ENCODE data around the gene CABYR. TPM values are rescaled to one million over a fixed set of nuclear protein-coding genes. Genes with fewer than 3 reads are reported as not detected.

Gene CABYR
- total and polyA plus RNA-seq, 2 donors (not counting 1 experiment from before 2014, with no cell fraction given): 1.7 to 4.4 TPM

DNA sequence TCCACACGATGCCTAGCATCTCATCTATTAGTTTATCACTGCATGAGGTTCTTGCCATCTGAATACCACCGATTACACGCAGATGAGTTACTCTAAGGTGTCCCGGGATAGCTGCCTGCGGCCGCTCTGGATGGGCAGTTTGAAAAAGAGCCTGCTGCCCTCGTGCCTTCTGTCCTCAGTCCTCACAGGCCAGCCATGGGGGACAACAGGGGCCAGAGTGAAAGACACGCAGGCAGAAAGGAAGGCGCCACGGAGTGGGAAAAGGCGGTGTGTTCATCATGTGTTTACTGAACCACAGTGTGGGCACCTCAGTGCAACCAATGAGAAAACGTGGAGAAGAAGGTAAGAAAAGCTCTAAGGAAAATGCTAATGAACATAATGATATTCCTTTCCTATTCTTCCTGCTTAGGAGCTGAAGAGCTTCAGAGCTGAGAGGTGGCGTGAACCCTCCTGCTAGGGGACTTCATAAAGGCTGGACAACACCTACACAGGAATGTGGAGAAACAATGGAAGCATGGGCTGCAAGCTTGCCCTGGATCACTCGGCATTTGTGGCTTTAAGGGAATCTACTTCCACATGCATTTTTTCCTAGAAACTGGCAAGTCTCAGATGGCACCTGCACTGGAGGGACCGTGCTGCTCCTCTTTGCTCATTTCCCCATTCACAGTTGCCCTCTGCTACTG lies 50.9 kb downstream of the CABYR start:
- CTCF ChIA-PET: interaction anchor here (1.7 kb wide), 1 partner anchor 13 kb away, joined by 4 read pairs; no protein-coding TSS in a partner anchor
- intact Hi-C loops (cut with micrococcal nuclease): no loop called here
- WGBS (ENCODE audit: insufficient coverage): 94% methylated on average over 14 of the region's 15 CpGs

More for the DNA sequence above, 50.9 kb downstream of the CABYR start:
- no peaks in the 10 kb centered on the region for H3K36me3 ChIP-seq (replicated peaks in 1 of 2; ENCODE audit: control extremely low read depth in 1 of 2, control insufficient read depth in 1 of 2, extremely low read depth in 1 of 2, insufficient read depth in 2 of 2, low read length in 1 of 2)
- Mint-ChIP-seq H3K27me3 (peaks cover 15% of the 10 kb centered on the region), H3K27ac (no peak overlapping the region), H3K4me3 (no peak overlapping the region), H3K4me1 (peaks cover 23% of the 10 kb centered on the region), H3K9me3 (ENCODE audit: insufficient read depth) (no peaks in the 10 kb centered on the region)
- H3K4me2 ChIP-seq (replicated peaks; ENCODE audit: low read depth, low read length, poor library complexity, severe bottlenecking): no peak overlapping the region
- H3K4me3 ChIP-seq (ENCODE audit: control extremely low read depth in 1 of 5, extremely low read depth in 1 of 5, insufficient read depth in 1 of 5, low read depth in 2 of 5, low read length in 4 of 5): no peak overlapping the region
- H3K4me1 ChIP-seq (ENCODE audit: control insufficient read depth in 2 of 2, insufficient read depth in 2 of 2, low read length in 2 of 2): peaks cover 11 to 14% of the 10 kb centered on the region in 2 donors
- peaks cover 0 to 3% (median 0%) of the 10 kb centered on the region in 4 experiments for H3K27me3 ChIP-seq (replicated peaks in 1 of 4; ENCODE audit: control extremely low read depth in 1 of 4, control insufficient read depth in 3 of 4, insufficient read depth in 4 of 4, low read length in 3 of 4)
- H3K9me3 ChIP-seq (ENCODE audit: control extremely low read depth in 1 of 3, control insufficient read depth in 2 of 3, insufficient read depth in 1 of 3, low read length in 2 of 3): no peaks in the 10 kb centered on the region
- H2AFZ ChIP-seq (ENCODE audit: insufficient read depth, low read depth, low read length, poor library complexity, severe bottlenecking): no peak overlapping the region
- DNase-seq (no peak), ATAC-seq (ENCODE audit: low read depth) (no peak)
- H4K20me1 ChIP-seq (ENCODE audit: control insufficient read depth, insufficient read depth, low read length, poor library complexity, severe bottlenecking): no peaks in the 10 kb centered on the region
- no peak overlapping the region for H3K9ac ChIP-seq (ENCODE audit: low read length)
- no peak for TF ChIP-seq EZH2 (IDR thresholded peaks at IDR 0.05; ENCODE audit: borderline replicate concordance, insufficient read depth, low read depth, low read length, poor library complexity, severe bottlenecking)
- TF ChIP-seq CTCF (IDR thresholded peaks at IDR 0.05): no peak
- POLR2A ChIA-PET: no interaction called here
- no peak overlapping the region for H3K27ac ChIP-seq (ENCODE audit: low read length in 2 of 2)
- no peaks in the 10 kb centered on the region for H3K79me2 ChIP-seq (ENCODE audit: control insufficient read depth, insufficient read depth, low read length)
